Measurements from ENCODE around the gene TOPORS. TPM values are rescaled to one million over a fixed set of nuclear protein-coding genes. Genes with fewer than 3 reads are reported as not detected.

Gene TOPORS
- polyA plus RNA-seq, 1 of the 3 experiments (the other 2 are of a cell fraction) = 4.9 TPM

- TF ChIP-seq RXRA (IDR thresholded peaks at IDR 0.05; ENCODE audit: borderline replicate concordance, low read depth) (no peak), SMC3 (IDR thresholded peaks at IDR 0.05; ENCODE audit: low read depth, low read length) (no peak), GABPA (IDR thresholded peaks at IDR 0.05; ENCODE audit: low read depth) (no peak)
Measured at GRCh38 chr9:32580631-32581300, 28.4 kb upstream of the TOPORS start (continued).

- Histone ChIP-seq H3K4me2 (0 out of 2 replicates have a peak overlapping the region, but pooled peaks have one; percentile 23), H4K20me1 (ENCODE audit: insufficient read depth) (no peaks in the 10 kb centered on the region), H3K4me1 (ENCODE audit: control insufficient read depth in 1 of 2, insufficient read depth in 2 of 2, low read depth in 1 of 2, low read length in 1 of 2) (no peaks in the 10 kb centered on the region; a peak in 1 of 4 replicates), H3K9ac (no peak overlapping the region), H3K27me3 (ENCODE audit: insufficient read depth) (no peaks in the 10 kb centered on the region), H3K27ac (ENCODE audit: low read depth in 2 of 2, low read length in 1 of 2) (no peak overlapping the region), H2AFZ (ENCODE audit: low read depth) (no peak overlapping the region), H3K79me2 (ENCODE audit: insufficient read depth) (no peaks in the 10 kb centered on the region), H3K9me3 (no peaks in the 10 kb centered on the region), H3K36me3 (replicated peaks in 1 of 2; ENCODE audit: control insufficient read depth in 1 of 2, insufficient read depth in 2 of 2, low read length in 1 of 2) (no peaks in the 10 kb centered on the region), H3K9me2 (no peaks in the 10 kb centered on the region), H3F3A (replicated peaks; ENCODE audit: insufficient read depth) (no peaks in the 10 kb centered on the region), H3K4me3 (ENCODE audit: low read depth in 2 of 2, low read length in 1 of 2) (no peak overlapping the region)
- 10% methylated on average over 4 of the region's 4 CpGs for WGBS (ENCODE audit: low lambda C conversion rate)
- CTCF ChIA-PET = interaction anchor here (0.6 to 20.6 kb wide), 59 partner anchors 8 to 1210 kb away, joined by 3 to 620 read pairs (median 4); partner anchors contain the start of genes ACO1, RIGI, SMIM27 and TOPORS
- peak; percentile 45 for DNase-seq
- no peak for TF ChIP-seq ZBTB33 (IDR thresholded peaks at IDR 0.05; ENCODE audit: borderline replicate concordance, low read depth)
- peak; percentile 82 for TF ChIP-seq RAD21 (IDR thresholded peaks at IDR 0.05; ENCODE audit: low read length)
- peak; percentile 98 for TF ChIP-seq CTCF (IDR thresholded peaks at IDR 0.05)
- no peak for TF ChIP-seq POLR2AphosphoS5 (IDR thresholded peaks at IDR 0.05; ENCODE audit: low read depth, low read length)
- TF ChIP-seq SMC3 (IDR thresholded peaks at IDR 0.05; ENCODE audit: low read depth, low read length) = peak; percentile 94
- POLR2A ChIA-PET = interaction anchor here (2.2 kb wide), 1 partner anchor 201 kb away, joined by 10 read pairs; no protein-coding TSS in a partner anchor
Measured at GRCh38 chr9:32579706-32580331, 27.4 kb upstream of the TOPORS start.

GRCh38 chr9:32578976-32579375 lies 26.6 kb upstream of the TOPORS start:
- no peaks in the 10 kb centered on the region for H3K9me3 ChIP-seq
- H3K79me2 ChIP-seq (ENCODE audit: insufficient read depth) = no peaks in the 10 kb centered on the region
- no peaks in the 10 kb centered on the region for H3K36me3 ChIP-seq (replicated peaks in 1 of 2; ENCODE audit: control insufficient read depth in 1 of 2, insufficient read depth in 2 of 2, low read length in 1 of 2)
- CTCF ChIA-PET = interaction anchor here (0.6 to 20.6 kb wide), 28 partner anchors 10 to 414 kb away, joined by 3 to 620 read pairs (median 5); partner anchors contain the start of genes ACO1 and RIGI
- peak overlapping the region; percentile 55; the same call in 1 of the 2 replicates for H2AFZ ChIP-seq (ENCODE audit: low read depth)
- H3K27me3 ChIP-seq (ENCODE audit: insufficient read depth) = no peaks in the 10 kb centered on the region
- no peak overlapping the region for H3K4me3 ChIP-seq (ENCODE audit: low read depth in 2 of 2, low read length in 1 of 2)
- 0 out of 2 replicates have a peak overlapping the region, but pooled peaks have one; percentile 23 for H3K4me2 ChIP-seq
- no peaks in the 10 kb centered on the region for H3F3A ChIP-seq (replicated peaks; ENCODE audit: insufficient read depth)
- H3K9ac ChIP-seq = no peak overlapping the region
- no peaks in the 10 kb centered on the region for H4K20me1 ChIP-seq (ENCODE audit: insufficient read depth)
- 44% methylated on average over 5 of the region's 5 CpGs for WGBS (ENCODE audit: low lambda C conversion rate)
- H3K4me1 ChIP-seq (ENCODE audit: control insufficient read depth in 1 of 2, insufficient read depth in 2 of 2, low read depth in 1 of 2, low read length in 1 of 2) = no peaks in the 10 kb centered on the region; a peak in 1 of 4 replicates
- no peak overlapping the region for H3K27ac ChIP-seq (ENCODE audit: low read depth in 2 of 2, low read length in 1 of 2)
- TF ChIP-seq EP300 (IDR thresholded peaks at IDR 0.05; ENCODE audit: borderline replicate concordance in 1 of 2, low read depth in 1 of 2, low read length in 1 of 2) (no peak), TAF1 (IDR thresholded peaks at IDR 0.05; ENCODE audit: borderline replicate concordance, low read depth, low read length) (no peak)
- POLR2A ChIA-PET = interaction anchor here (2.2 kb wide), 1 partner anchor 200 kb away, joined by 10 read pairs; no protein-coding TSS in a partner anchor
- H3K9me2 ChIP-seq = no peaks in the 10 kb centered on the region
- no peak for DNase-seq

Measured in SK-N-SH (cell line).